A673 (cell line): Measurements from ENCODE around the gene C1orf94.

ENCODE experiments used
- EZH2 ChIP-seq: fragments of 200-600 bp; sonication (generic); IDR thresholded peaks from 2 replicates; pipeline ENCODE4 v1.6.1; 2017; ENCODE audit warnings: borderline replicate concordance, low read depth, mild to moderate bottlenecking, mixed read lengths, antibody characterized with exemption, low read length; ENCODE audit not compliant: poor library complexity, severe bottlenecking
- TF ChIP-seq, protein P1 (sequence below): fragments of 300-800, 200-600 bp; sonication (generic); conservative IDR thresholded peaks from 2 replicates; pipeline ENCODE4 v1.5.1; 2017; ENCODE audit warnings: low read depth, mild to moderate bottlenecking, antibody characterized with exemption, low read length, moderate library complexity, mixed read lengths

DNA sequence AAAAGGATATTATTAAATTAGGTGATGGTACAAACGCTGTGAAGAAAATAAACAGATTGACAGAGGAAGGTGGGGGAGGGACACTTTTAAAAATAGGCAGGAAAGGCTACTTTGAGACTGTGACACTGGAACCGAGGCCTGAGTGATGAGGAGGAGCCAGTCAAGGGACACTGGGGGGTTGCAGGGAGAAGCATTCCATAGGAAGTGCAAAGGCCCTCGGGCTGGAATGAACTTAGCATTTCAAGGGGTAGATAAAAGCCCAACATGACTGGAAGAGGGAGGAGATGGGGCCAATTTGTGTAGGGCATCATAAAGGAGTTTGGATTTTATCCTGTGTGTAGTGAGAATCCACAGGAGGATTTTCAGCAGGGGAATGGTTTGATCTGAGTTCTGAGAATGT lies 15.9 kb downstream of the C1orf94 start:
- TF ChIP-seq, protein P1, sequence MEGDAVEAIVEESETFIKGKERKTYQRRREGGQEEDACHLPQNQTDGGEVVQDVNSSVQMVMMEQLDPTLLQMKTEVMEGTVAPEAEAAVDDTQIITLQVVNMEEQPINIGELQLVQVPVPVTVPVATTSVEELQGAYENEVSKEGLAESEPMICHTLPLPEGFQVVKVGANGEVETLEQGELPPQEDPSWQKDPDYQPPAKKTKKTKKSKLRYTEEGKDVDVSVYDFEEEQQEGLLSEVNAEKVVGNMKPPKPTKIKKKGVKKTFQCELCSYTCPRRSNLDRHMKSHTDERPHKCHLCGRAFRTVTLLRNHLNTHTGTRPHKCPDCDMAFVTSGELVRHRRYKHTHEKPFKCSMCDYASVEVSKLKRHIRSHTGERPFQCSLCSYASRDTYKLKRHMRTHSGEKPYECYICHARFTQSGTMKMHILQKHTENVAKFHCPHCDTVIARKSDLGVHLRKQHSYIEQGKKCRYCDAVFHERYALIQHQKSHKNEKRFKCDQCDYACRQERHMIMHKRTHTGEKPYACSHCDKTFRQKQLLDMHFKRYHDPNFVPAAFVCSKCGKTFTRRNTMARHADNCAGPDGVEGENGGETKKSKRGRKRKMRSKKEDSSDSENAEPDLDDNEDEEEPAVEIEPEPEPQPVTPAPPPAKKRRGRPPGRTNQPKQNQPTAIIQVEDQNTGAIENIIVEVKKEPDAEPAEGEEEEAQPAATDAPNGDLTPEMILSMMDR = no peak
- no peak for TF ChIP-seq EZH2
